GM12878 (cell line): Measurements from ENCODE around the gene PLXNA4. TPM values are rescaled to one million over a fixed set of nuclear protein-coding genes. Genes with fewer than 3 reads are reported as not detected.

Experiments used
- ATAC-seq: fragments of 200-7000 bp; cut with Tn5 transposase; 3 replicates; pipeline ENCODE4 v1.9.1; 2020; ENCODE audit warnings: mild to moderate bottlenecking, moderate library complexity
- BruUV-seq: library from RNA; stranded (reverse); fragments of 400-500 nt; replicated peaks from 2 replicates; lab custom pipeline; 2021; lab: Mats Ljungman, UMichigan
- CTCF ChIA-PET: fragments of 300-600 bp; sonication (Branson Sonifier 250); formaldehyde crosslinking; extraction: SDS; loops from one replicate; lab custom pipeline; 2021; ENCODE audit warnings: inconsistent platforms; lab: Yijun Ruan, JAX
- POLR2A ChIA-PET: fragments of 350-600 bp; formaldehyde crosslinking; extraction: SDS; loops from one replicate; lab custom pipeline; 2021; ENCODE audit warnings: inconsistent platforms; lab: Charles Lee
- RAD21 ChIA-PET: fragments of 300-600 bp; sonication (Branson Sonifier 250); formaldehyde crosslinking; loops from one replicate; lab custom pipeline; 2023; ENCODE audit warnings: antibody characterized with exemption; ENCODE audit not compliant: unreplicated experiment; lab: Charles Lee
- SMC1A ChIA-PET: fragments of 300-600 bp; sonication (Branson Sonifier 250); formaldehyde crosslinking; loops from one replicate; lab custom pipeline; 2023; ENCODE audit not compliant: unreplicated experiment, uncharacterized antibody; lab: Charles Lee
- DNase-seq: peaks from one replicate; pipeline ENCODE4 v3.0.0-alpha.2; 2011; ENCODE audit warnings: low read depth, low spot score
- FAIRE-seq: peaks from 3 replicates; lab custom pipeline; 2011; peaks lifted over from hg19 to GRCh38; lab: Jason Lieb, UNC
- H2AFZ ChIP-seq: 2 replicates; pipeline ENCODE4 v1.6.0; 2011; ENCODE audit warnings: low read depth, low read length, control low read depth; ENCODE audit not compliant: control insufficient read depth
- H3K27ac ChIP-seq: 2 replicates; pipeline ENCODE4 v1.5.1; 2011; ENCODE audit warnings: control low read depth; ENCODE audit not compliant: control insufficient read depth, insufficient read depth
- H3K27me3 ChIP-seq, 2 experiments: replicated peaks in 1 of 2; 2 replicates each; pipeline versions ENCODE4 v1.6.0 to v1.6.1; 2011; ENCODE audit warnings: low read length in 1 of 2; ENCODE audit not compliant: control insufficient read depth in 2 of 2, insufficient read depth in 2 of 2
- H3K36me3 ChIP-seq, 2 experiments: 2 replicates each; pipeline ENCODE4 v1.5.1; 2011; ENCODE audit warnings: low read length in 1 of 2; ENCODE audit not compliant: control insufficient read depth in 2 of 2, insufficient read depth in 2 of 2
- H3K4me1 ChIP-seq: 2 replicates; pipeline ENCODE4 v1.6.1; 2011; ENCODE audit warnings: mild to moderate bottlenecking, low read length, moderate library complexity, mixed read lengths; ENCODE audit not compliant: control insufficient read depth, insufficient read depth
- H3K4me2 ChIP-seq: 2 replicates; pipeline ENCODE4 v1.6.0; 2011; ENCODE audit warnings: control low read depth; ENCODE audit not compliant: control insufficient read depth, insufficient read depth
- H3K4me3 ChIP-seq: fragments of 200-600 bp; sonication (generic); 2 replicates; pipeline ENCODE4 v1.5.1; 2016
- H3K79me2 ChIP-seq: 2 replicates; pipeline ENCODE4 v1.6.0; 2011; ENCODE audit warnings: low read length; ENCODE audit not compliant: control insufficient read depth, insufficient read depth
- H3K9ac ChIP-seq: 2 replicates; pipeline ENCODE4 v1.8.0; 2011; ENCODE audit warnings: low read length, control low read depth, mixed read lengths; ENCODE audit not compliant: control insufficient read depth, insufficient read depth
- H3K9me3 ChIP-seq: replicated peaks from 3 replicates; pipeline ENCODE4 v1.5.1; 2011; ENCODE audit warnings: mild to moderate bottlenecking, low read length; ENCODE audit not compliant: control insufficient read depth, insufficient read depth
- H4K20me1 ChIP-seq: 2 replicates; pipeline ENCODE4 v1.6.0; 2011; ENCODE audit not compliant: control insufficient read depth, insufficient read depth
- BCL3 ChIP-seq: IDR thresholded peaks from 2 replicates; pipeline ENCODE4 v1.6.1; 2011; ENCODE audit warnings: borderline replicate concordance, low read depth, mild to moderate bottlenecking, moderate library complexity, low read length; ENCODE audit not compliant: insufficient read depth, poor library complexity, severe bottlenecking
- BMI1 ChIP-seq: fragments of 450-650 bp; IDR thresholded peaks from 2 replicates; pipeline ENCODE4 v1.6.1; 2016; ENCODE audit warnings: mild to moderate bottlenecking, moderate library complexity, borderline replicate concordance
- CBX3 ChIP-seq: fragments of 200-600 bp; sonication (generic); IDR thresholded peaks from 2 replicates; pipeline ENCODE4 v1.6.1; 2016; ENCODE audit warnings: low read depth, borderline replicate concordance
- CEBPB ChIP-seq, 2 experiments: fragments of 150-350 bp in 1 of 2; IDR thresholded peaks; 2 replicates each; pipeline ENCODE4 v1.6.1; 2012 to 2014; ENCODE audit warnings: low read depth in 2 of 2, low read length in 2 of 2, borderline replicate concordance in 1 of 2, inconsistent platforms in 1 of 2
- CHD2 ChIP-seq: IDR thresholded peaks from 2 replicates; pipeline ENCODE4 v1.6.1; 2011; ENCODE audit warnings: low read depth, low read length, improper control_type of control experiment, borderline replicate concordance
- HCFC1 ChIP-seq: fragments of 150-350 bp; IDR thresholded peaks from 2 replicates; pipeline ENCODE4 v1.6.1; 2014; ENCODE audit warnings: low read length
- IRF4 ChIP-seq: IDR thresholded peaks from 2 replicates; pipeline ENCODE4 v1.6.1; 2011; ENCODE audit warnings: low read depth, low read length
- NFIC ChIP-seq: IDR thresholded peaks from 2 replicates; pipeline ENCODE4 v1.6.1; 2012; ENCODE audit warnings: low read depth, mild to moderate bottlenecking, inconsistent platforms, low read length, moderate library complexity
- NRF1 ChIP-seq: conservative IDR thresholded peaks from 2 replicates; pipeline ENCODE4 v1.6.1; 2011; ENCODE audit warnings: mild to moderate bottlenecking, low read depth, low read length, improper control_type of control experiment
- RAD21 ChIP-seq: IDR thresholded peaks from 2 replicates; pipeline ENCODE4 v1.6.1; 2011; ENCODE audit warnings: mild to moderate bottlenecking, low read depth, low read length, moderate library complexity; ENCODE audit not compliant: insufficient read depth
- RFX5 ChIP-seq: IDR thresholded peaks from 2 replicates; pipeline ENCODE4 v1.6.1; 2011; ENCODE audit warnings: low read depth, low read length, improper control_type of control experiment
- SIN3A ChIP-seq: IDR thresholded peaks from 2 replicates; pipeline ENCODE4 v1.6.1; 2012; ENCODE audit warnings: low read depth, low read length, improper control_type of control experiment
- SMARCA5 ChIP-seq: fragments of 450-650 bp; IDR thresholded peaks from 2 replicates; pipeline ENCODE4 v1.6.1; 2017; ENCODE audit warnings: mild to moderate bottlenecking
- TCF3 ChIP-seq: IDR thresholded peaks from 2 replicates; pipeline ENCODE4 v1.6.1; 2012; ENCODE audit warnings: low read depth, mild to moderate bottlenecking, low read length, borderline replicate concordance; ENCODE audit not compliant: insufficient read depth
- WGBS: methylation state at CpG from one replicate; pipeline ENCODE4 v1.1.6; 2016; ENCODE audit warnings: low lambda C conversion rate; ENCODE audit not compliant: insufficient replicate concordance, insufficient coverage; ENCODE audit errors: missing lambda C conversion rate; 5-methylcytosine and 5-hydroxymethylcytosine counted together
- in situ Hi-C: fragments of 300-500 bp; cut with MboI; formaldehyde crosslinking; loops from 9 replicates; pipeline ENCODE4 v1.14.3; 2018; ENCODE audit warnings: mixed read lengths
- intact Hi-C: fragments of 100-400 bp; cut with micrococcal nuclease; formaldehyde crosslinking; loops from one replicate; pipeline ENCODE4 v1.14.2; 2022; ENCODE audit not compliant: unreplicated experiment
- polyA plus RNA-seq, 11 experiments: library from polyadenylated mRNA; depleted of rRNA in 4 of 11; unstranded in 6 of 11; stranded (reverse) in 5 of 11; fragments of >200 nt; fragmentation: Nextera tagmentation in 4 of 11; fragmentation: Illumina TruSeq in 1 of 11; extraction: Ambion mirVana in 4 of 11; extraction: Trizol in 1 of 11; gene quantifications; 1 replicate in 1 of 11; 2 replicates in 10 of 11; pipeline versions ENCODE4 v1.2.1 to v1.2.3, GENCODE V29; 2011 to 2016; ENCODE audit warnings: inconsistent platforms in 2 of 11, missing spikeins in 2 of 11, low read depth in 1 of 11
- total RNA-seq, 4 experiments: library from RNA; depleted of rRNA in 3 of 4; stranded (reverse); fragments of >200 nt in 3 of 4; fragmentation: Illumina TruSeq in 1 of 4; extraction: Trizol in 1 of 4; gene quantifications; 2 replicates each; pipeline versions ENCODE4 v1.2.1 to v1.2.3, GENCODE V29; 2013 to 2021
- TF ChIP-seq, protein P1 (sequence below): fragments of 450-650 bp; IDR thresholded peaks from 2 replicates; pipeline ENCODE4 v1.6.1; 2017; ENCODE audit warnings: low read depth, mild to moderate bottlenecking, moderate library complexity
- TF ChIP-seq, protein P2 (sequence below): fragments of 450-650 bp; IDR thresholded peaks from 2 replicates; pipeline ENCODE4 v1.6.1; 2016; ENCODE audit warnings: mild to moderate bottlenecking, moderate library complexity, borderline replicate concordance

The PLXNA4 gene
- total and polyA plus RNA-seq, 10 of the 15 experiments (the other 5 are each of a cell fraction or from before 2014, with no cell fraction given): 0.03 TPM; not detected in 9

- no peak for TF ChIP-seq CEBPB (IDR thresholded peaks at IDR 0.05; ENCODE audit: borderline replicate concordance in 1 of 2, low read depth in 2 of 2, low read length in 2 of 2)
- TF ChIP-seq, protein P1, sequence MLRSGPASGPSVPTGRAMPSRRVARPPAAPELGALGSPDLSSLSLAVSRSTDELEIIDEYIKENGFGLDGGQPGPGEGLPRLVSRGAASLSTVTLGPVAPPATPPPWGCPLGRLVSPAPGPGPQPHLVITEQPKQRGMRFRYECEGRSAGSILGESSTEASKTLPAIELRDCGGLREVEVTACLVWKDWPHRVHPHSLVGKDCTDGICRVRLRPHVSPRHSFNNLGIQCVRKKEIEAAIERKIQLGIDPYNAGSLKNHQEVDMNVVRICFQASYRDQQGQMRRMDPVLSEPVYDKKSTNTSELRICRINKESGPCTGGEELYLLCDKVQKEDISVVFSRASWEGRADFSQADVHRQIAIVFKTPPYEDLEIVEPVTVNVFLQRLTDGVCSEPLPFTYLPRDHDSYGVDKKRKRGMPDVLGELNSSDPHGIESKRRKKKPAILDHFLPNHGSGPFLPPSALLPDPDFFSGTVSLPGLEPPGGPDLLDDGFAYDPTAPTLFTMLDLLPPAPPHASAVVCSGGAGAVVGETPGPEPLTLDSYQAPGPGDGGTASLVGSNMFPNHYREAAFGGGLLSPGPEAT: no peak
- no peak for TF ChIP-seq RAD21
- TF ChIP-seq SMARCA5: no peak
- TF ChIP-seq IRF4: no peak
- TF ChIP-seq HCFC1: no peak
- TF ChIP-seq TCF3: no peak
- TF ChIP-seq, all 136 proteins: peak for 0
These were observed 433 bp upstream of the PLXNA4 start (continued) for GRCh38 chr7:132576721-132577085.

DNA sequence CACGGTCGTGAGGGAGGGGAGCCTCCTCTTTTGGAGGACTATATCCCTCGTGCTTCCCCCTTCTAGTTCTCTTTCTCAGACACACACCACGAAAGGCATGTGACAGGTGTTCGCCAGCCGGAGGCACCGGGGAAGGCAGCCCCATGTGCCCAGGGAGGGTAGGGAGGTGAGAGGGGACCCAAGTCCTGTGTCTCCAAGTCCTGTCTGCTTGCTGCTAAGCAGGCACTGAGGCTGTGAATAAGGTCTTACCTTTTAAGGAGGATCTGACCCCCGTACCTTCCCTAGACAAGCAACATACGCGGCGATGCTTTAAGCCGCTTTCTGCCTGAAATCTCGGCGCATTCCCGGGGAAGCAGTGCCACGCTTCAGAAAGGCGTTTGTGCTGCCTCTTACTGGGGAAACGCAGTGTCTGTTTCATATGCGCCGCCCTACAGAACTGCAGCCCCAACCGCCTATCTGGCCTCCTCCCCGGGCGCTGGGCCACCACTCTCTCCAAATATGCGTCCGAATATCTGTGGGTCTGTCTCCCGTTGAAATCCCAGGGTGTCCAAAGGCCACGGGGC is 770 bp downstream of the PLXNA4 start:
- Histone ChIP-seq H3K79me2 (no peaks in the 10 kb centered on the region), H3K4me2 (no peak overlapping the region), H4K20me1 (no peaks in the 10 kb centered on the region), H3K27me3 (peaks cover 18 to 22% of the 10 kb centered on the region in 2 experiments), H2AFZ (no peak overlapping the region), H3K4me3 (no peak overlapping the region), H3K9me3 (no peaks in the 10 kb centered on the region), H3K4me1 (no peaks in the 10 kb centered on the region), H3K27ac (no peak overlapping the region), H3K9ac (no peak overlapping the region), H3K36me3 (no peaks in the 10 kb centered on the region)
- ChIA-PET RAD21 (no interaction called here), POLR2A (no interaction called here), SMC1A (no interaction called here), CTCF (no interaction called here)
- intact Hi-C loops: no loop called here
- WGBS: 15% methylated on average over 27 of the region's 27 CpGs
- ATAC-seq (no peak), FAIRE-seq (no peak), DNase-seq (no peak)
- no TSS peak for BruUV-seq
- in situ Hi-C loops: no loop called here
- TF ChIP-seq BMI1 (no peak), SIN3A (no peak), CHD2 (no peak), NFIC (no peak), BCL3 (no peak), CBX3 (no peak), NRF1 (no peak), RFX5 (no peak)
- TF ChIP-seq, protein P2, sequence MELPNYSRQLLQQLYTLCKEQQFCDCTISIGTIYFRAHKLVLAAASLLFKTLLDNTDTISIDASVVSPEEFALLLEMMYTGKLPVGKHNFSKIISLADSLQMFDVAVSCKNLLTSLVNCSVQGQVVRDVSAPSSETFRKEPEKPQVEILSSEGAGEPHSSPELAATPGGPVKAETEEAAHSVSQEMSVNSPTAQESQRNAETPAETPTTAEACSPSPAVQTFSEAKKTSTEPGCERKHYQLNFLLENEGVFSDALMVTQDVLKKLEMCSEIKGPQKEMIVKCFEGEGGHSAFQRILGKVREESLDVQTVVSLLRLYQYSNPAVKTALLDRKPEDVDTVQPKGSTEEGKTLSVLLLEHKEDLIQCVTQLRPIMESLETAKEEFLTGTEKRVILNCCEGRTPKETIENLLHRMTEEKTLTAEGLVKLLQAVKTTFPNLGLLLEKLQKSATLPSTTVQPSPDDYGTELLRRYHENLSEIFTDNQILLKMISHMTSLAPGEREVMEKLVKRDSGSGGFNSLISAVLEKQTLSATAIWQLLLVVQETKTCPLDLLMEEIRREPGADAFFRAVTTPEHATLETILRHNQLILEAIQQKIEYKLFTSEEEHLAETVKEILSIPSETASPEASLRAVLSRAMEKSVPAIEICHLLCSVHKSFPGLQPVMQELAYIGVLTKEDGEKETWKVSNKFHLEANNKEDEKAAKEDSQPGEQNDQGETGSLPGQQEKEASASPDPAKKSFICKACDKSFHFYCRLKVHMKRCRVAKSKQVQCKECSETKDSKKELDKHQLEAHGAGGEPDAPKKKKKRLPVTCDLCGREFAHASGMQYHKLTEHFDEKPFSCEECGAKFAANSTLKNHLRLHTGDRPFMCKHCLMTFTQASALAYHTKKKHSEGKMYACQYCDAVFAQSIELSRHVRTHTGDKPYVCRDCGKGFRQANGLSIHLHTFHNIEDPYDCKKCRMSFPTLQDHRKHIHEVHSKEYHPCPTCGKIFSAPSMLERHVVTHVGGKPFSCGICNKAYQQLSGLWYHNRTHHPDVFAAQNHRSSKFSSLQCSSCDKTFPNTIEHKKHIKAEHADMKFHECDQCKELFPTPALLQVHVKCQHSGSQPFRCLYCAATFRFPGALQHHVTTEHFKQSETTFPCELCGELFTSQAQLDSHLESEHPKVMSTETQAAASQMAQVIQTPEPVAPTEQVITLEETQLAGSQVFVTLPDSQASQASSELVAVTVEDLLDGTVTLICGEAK: no peak
